BLaER1 treated with 17β-estradiol and CSF1 and Interleukin-3, amounts not matched to agents 10 nM and 100 nM (cell line): Measurements from ENCODE around the gene USP37.

Experiments used
- H3K27ac ChIP-seq, 11 experiments: shearing (Covaris generic); formaldehyde crosslinking; 2 replicates each; pipeline ENCODE4 v1.8.1; 2022
- H3K27me3 ChIP-seq, 11 experiments: shearing (Covaris generic); formaldehyde crosslinking; 2 replicates each; pipeline ENCODE4 v1.8.1; 2022
- H3K36me3 ChIP-seq, 11 experiments: shearing (Covaris generic); formaldehyde crosslinking; 2 replicates each; pipeline ENCODE4 v1.8.1; 2022
- H3K4me1 ChIP-seq, 10 experiments: shearing (Covaris generic); formaldehyde crosslinking; 2 replicates each; pipeline ENCODE4 v1.8.1; 2022
- H3K4me2 ChIP-seq, 11 experiments: shearing (Covaris generic); formaldehyde crosslinking; 2 replicates each; pipeline ENCODE4 v1.8.1; 2022
- H3K4me3 ChIP-seq, 10 experiments: shearing (Covaris generic); formaldehyde crosslinking; 2 replicates each; pipeline ENCODE4 v1.8.1; 2022
- H3K9ac ChIP-seq, 11 experiments: shearing (Covaris generic); formaldehyde crosslinking; 2 replicates each; pipeline ENCODE4 v1.8.1; 2022
- H3K9me3 ChIP-seq, 11 experiments: shearing (Covaris generic); formaldehyde crosslinking; replicated peaks in 1 of 11; 2 replicates each; pipeline ENCODE4 v1.8.1; 2022
- H4K20me1 ChIP-seq, 11 experiments: shearing (Covaris generic); formaldehyde crosslinking; 2 replicates each; pipeline ENCODE4 v1.8.1; 2022
- Cebpa-rat ChIP-seq, 11 experiments: shearing (Covaris generic); IDR thresholded peaks; 2 replicates each; pipeline ENCODE4 v1.8.1; 2022

USP37 gene

DNA sequence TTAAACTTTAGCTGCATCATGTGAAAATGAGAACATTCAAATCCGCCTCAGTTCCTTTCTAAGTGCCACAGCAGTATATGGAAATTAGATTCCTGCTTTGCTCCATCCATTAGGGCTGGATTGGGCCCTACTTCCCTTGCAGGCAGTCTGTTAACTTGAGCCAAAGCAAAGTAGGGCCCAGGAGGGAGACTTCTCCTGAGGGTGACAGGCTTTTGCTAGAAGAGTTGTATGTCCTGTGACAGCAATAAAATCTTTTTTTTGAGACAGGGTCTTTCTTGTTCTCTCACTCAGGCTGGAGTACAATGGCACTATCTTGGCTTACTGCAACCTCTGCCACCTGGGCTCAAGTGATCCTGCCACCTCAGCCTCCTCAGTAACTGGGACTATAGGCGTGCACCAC lies 121.1 kb downstream of the USP37 start:
- no peak for TF ChIP-seq Cebpa-rat (IDR thresholded peaks at IDR 0.05)
- H4K20me1 ChIP-seq = no peaks in the 10 kb centered on the region
- H3K4me1 ChIP-seq = peaks cover 0 to 12% (median 7%) of the 10 kb centered on the region in 10 experiments; a peak in 10 of 20 replicates
- H3K27me3 ChIP-seq = no peaks in the 10 kb centered on the region
- no peak overlapping the region for H3K27ac ChIP-seq
- no peak overlapping the region for H3K9ac ChIP-seq
- H3K9me3 ChIP-seq = no peaks in the 10 kb centered on the region
- no peak overlapping the region for H3K4me2 ChIP-seq
- H3K4me3 ChIP-seq = no peak overlapping the region
- H3K36me3 ChIP-seq = peaks cover 23 to 66% (median 49%) of the 10 kb centered on the region in 11 experiments

DNA sequence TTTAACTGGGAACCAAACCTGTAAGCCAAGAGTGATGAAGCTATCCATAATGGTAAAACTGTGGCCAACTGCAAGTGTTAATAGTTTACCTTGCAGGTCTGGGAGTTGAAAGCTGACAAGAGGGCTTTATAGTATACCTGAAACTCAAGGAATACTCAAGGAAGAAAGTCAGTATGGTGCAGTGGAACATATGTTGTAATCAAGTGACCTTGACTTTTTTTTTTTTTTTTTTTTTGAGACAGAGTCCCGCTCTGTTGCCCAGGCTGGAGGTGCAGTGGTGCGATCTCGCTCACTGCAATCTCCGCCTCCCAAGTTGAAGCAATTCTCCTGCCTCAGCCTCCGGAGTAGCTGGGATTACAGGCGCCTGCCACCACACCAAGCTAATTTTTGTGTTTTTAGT lies 121.6 kb downstream of the USP37 start:
- H3K4me2 ChIP-seq = no peak overlapping the region
- H4K20me1 ChIP-seq = no peaks in the 10 kb centered on the region
- H3K36me3 ChIP-seq = peaks cover 21 to 61% (median 49%) of the 10 kb centered on the region in 11 experiments
- H3K4me3 ChIP-seq = no peak overlapping the region
- no peaks in the 10 kb centered on the region for H3K27me3 ChIP-seq
- H3K9me3 ChIP-seq = no peaks in the 10 kb centered on the region
- TF ChIP-seq Cebpa-rat (IDR thresholded peaks at IDR 0.05) = no peak
- H3K4me1 ChIP-seq = peaks cover 0 to 12% (median 7%) of the 10 kb centered on the region in 10 experiments; a peak in 10 of 20 replicates
- H3K9ac ChIP-seq = no peak overlapping the region
- H3K27ac ChIP-seq = no peak overlapping the region

DNA sequence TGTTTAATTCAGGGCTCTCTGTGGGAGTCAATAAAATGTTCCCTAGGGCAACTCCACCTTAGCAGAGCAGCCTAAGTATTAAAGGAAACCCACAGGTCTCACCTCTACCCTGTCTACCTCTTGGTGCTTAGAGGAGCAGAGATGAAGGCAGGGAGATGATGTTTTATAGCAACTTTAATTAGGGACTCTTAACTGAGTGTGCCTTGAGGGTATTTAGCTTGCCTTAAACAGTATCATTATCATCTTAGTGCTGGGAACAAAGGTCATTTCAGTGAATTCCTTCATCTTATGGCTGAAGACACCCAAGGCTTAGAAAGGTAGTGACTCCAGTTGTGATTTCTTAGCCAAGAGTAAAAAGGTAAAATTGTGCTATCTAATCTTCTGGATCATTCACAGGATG lies 122.5 kb downstream of the USP37 start:
- H3K27ac ChIP-seq = no peak overlapping the region
- H3K4me3 ChIP-seq = no peak overlapping the region
- no peak for TF ChIP-seq Cebpa-rat (IDR thresholded peaks at IDR 0.05)
- H3K27me3 ChIP-seq = no peaks in the 10 kb centered on the region
- H4K20me1 ChIP-seq = no peaks in the 10 kb centered on the region
- no peak overlapping the region for H3K9ac ChIP-seq
- H3K4me1 ChIP-seq = peaks cover 0 to 12% (median 7%) of the 10 kb centered on the region in 10 experiments; a peak in 10 of 20 replicates
- H3K9me3 ChIP-seq = no peaks in the 10 kb centered on the region
- peaks cover 21 to 59% (median 42%) of the 10 kb centered on the region in 11 experiments for H3K36me3 ChIP-seq
- H3K4me2 ChIP-seq = no peak overlapping the region

DNA sequence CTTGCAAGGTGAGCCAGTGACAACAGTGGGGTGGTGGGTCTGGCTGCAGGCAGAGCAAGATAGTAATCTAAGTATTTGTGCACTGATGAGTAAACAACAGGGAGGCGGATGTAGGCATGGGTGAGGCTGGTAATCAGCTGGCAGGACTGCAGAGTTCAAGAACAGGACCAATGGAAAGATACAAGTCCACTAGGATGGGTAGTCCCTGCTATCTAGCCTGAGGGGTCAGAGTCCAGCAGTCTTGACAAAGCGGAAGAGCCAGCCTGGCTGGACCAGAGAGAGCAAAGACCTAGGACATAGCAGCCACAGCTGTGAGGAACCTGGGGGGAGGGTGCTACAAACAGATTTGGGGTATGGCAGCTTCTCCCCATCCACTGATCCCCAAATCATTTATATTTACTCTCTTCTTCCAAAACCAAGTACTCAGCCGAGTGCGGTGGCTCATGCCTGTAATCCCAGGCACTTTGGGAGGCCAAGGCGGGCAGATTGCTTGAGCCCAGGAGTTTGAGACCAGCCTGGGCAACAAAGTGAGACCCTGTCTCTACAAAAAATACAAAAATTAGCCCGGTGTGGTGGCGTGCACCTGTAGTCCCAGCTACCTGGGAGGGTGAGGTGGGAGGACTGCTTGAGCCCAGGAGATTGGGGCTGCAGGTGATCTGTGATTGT lies 123.3 kb downstream of the USP37 start:
- no peaks in the 10 kb centered on the region for H3K27me3 ChIP-seq
- peaks cover 0 to 12% (median 7%) of the 10 kb centered on the region in 10 experiments; a peak in 10 of 20 replicates for H3K4me1 ChIP-seq
- H3K9ac ChIP-seq = no peak overlapping the region
- peaks cover 15 to 52% (median 34%) of the 10 kb centered on the region in 11 experiments; a peak in 21 of 22 replicates for H3K36me3 ChIP-seq
- no peaks in the 10 kb centered on the region for H4K20me1 ChIP-seq
- H3K27ac ChIP-seq = no peak overlapping the region
- no peaks in the 10 kb centered on the region for H3K9me3 ChIP-seq
- TF ChIP-seq Cebpa-rat (IDR thresholded peaks at IDR 0.05) = no peak
- H3K4me3 ChIP-seq = no peak overlapping the region
- H3K4me2 ChIP-seq = no peak overlapping the region

DNA sequence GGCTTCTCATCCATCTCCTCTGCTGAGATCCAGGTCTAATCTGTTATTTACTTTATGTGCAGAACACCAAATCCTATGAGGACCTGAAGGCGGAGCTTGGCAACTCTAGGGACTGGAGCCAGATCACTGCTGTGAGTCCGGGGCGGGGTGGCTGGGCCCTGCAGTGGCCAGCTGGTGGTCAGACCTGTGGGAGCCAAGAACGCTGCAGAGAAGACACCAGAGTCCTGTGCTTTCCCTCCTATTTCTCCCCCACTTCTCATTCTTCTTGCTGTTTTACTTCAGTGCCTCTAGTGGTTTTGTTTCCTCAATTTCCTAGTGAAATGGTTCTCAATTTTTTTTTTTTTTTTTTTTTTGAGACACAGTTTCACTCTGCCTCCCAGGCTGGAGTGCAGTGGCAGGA lies 129.6 kb downstream of the USP37 start:
- H3K36me3 ChIP-seq = no peaks in the 10 kb centered on the region
- no peaks in the 10 kb centered on the region for H4K20me1 ChIP-seq
- H3K27ac ChIP-seq = no peak overlapping the region
- TF ChIP-seq Cebpa-rat (IDR thresholded peaks at IDR 0.05) = no peak
- no peaks in the 10 kb centered on the region for H3K9me3 ChIP-seq
- peaks cover 7 to 22% (median 13%) of the 10 kb centered on the region in 10 experiments for H3K4me1 ChIP-seq
- H3K4me3 ChIP-seq = no peak overlapping the region
- H3K27me3 ChIP-seq = no peaks in the 10 kb centered on the region
- H3K4me2 ChIP-seq = peak overlapping the region; percentile 4 to 77 (median 49); a peak in 16 of 22 replicates
- no peak overlapping the region for H3K9ac ChIP-seq

DNA sequence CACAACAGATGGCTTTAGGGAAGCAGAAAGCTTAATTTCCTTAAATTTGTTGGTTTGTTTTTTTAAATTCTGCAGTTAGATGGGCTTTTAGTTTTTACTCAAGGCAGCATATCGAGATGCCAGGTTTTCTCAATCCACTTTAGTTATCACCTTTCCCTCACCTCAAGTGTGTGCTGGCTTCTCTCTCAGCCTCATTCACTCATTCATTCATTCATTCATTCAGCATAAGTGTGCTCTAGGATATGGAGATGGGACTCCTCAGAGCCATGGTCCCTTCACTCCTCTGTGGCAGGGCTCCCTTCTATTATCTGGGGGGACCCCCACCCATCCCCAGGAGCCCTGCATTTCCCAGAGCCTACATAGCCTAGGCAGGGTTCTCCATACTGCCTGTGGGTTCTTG lies 130.2 kb downstream of the USP37 start:
- Histone ChIP-seq H3K27ac (no peak overlapping the region), H3K9me3 (no peaks in the 10 kb centered on the region), H3K4me2 (peak overlapping the region in 8 of 11 experiments; percentile 4 to 77 (median 50); a peak in 12 of 22 replicates), H3K27me3 (no peaks in the 10 kb centered on the region), H3K9ac (no peak overlapping the region), H4K20me1 (no peaks in the 10 kb centered on the region), H3K4me3 (no peak overlapping the region), H3K36me3 (no peaks in the 10 kb centered on the region), H3K4me1 (peaks cover 7 to 22% (median 13%) of the 10 kb centered on the region in 10 experiments)
- TF ChIP-seq Cebpa-rat (IDR thresholded peaks at IDR 0.05) = no peak

DNA sequence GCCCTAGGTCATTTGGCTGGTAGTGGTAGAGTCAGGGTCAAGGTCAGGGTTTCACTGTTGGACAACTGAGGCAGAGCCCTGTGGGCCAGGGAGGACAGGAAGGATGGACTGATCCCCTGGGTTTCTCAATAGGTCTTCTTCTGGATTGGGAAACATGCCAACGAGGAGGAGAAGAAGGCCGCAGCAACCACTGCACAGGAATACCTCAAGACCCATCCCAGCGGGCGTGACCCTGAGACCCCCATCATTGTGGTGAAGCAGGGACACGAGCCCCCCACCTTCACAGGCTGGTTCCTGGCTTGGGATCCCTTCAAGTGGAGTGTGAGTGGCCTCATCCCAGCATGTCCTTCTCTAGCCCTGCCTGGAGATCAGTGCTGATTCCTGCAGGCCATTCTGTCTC lies 131.2 kb downstream of the USP37 start:
- no peak for TF ChIP-seq Cebpa-rat (IDR thresholded peaks at IDR 0.05)
- no peaks in the 10 kb centered on the region for H3K36me3 ChIP-seq
- H3K4me2 ChIP-seq = no peak overlapping the region
- H4K20me1 ChIP-seq = no peaks in the 10 kb centered on the region
- no peak overlapping the region for H3K4me3 ChIP-seq
- H3K9ac ChIP-seq = no peak overlapping the region
- peaks cover 7 to 22% (median 13%) of the 10 kb centered on the region in 10 experiments for H3K4me1 ChIP-seq
- no peak overlapping the region for H3K27ac ChIP-seq
- H3K27me3 ChIP-seq = no peaks in the 10 kb centered on the region
- H3K9me3 ChIP-seq = no peaks in the 10 kb centered on the region

DNA sequence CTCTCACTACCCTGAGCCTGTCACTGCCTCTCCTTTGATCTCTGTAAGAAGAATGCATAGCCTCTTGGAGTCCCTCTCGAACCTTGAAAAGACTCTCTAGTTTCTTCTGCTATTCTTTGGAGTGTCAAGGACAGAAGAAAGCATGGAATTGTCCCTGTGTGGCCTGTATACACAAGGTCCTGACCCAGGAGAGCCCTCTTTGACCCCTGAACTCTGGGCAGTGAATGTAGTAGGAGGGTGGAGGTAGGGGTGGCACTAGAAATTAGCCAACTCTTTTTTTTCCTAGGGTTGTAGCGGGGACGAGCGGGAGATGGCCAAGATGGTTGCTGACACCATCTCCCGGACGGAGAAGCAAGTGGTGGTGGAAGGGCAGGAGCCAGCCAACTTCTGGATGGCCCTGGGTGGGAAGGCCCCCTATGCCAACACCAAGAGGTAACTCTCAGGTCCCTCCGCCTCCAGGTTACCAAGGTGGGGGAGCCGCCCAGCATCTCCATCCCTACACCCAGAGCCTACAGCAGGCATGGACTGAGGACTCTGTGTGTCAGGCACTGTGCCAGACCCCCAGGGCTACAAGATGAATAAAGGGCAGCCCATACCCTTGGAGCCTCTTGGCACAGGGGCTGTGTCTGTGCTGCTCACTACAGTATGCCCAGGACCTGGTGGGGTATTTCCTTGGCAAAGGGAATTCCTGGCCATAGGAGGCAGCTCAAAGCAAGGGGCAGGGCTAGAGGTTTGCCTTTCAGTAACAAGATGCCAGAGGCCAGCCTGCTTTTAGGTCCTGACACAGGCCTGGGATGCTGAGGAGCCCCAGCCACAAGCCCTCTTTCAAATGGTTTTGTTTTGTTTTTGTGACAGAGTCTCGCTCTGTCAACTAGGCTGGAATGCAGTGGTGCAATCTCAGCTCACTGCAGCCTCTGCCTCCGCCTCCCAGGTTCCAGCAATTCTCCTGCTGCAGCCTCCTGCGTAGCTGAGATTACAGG lies 132.9 kb downstream of the USP37 start:
- Histone ChIP-seq H4K20me1 (no peaks in the 10 kb centered on the region), H3K27ac (no peak overlapping the region), H3K27me3 (no peaks in the 10 kb centered on the region), H3K9ac (no peak overlapping the region), H3K36me3 (no peaks in the 10 kb centered on the region), H3K9me3 (no peaks in the 10 kb centered on the region), H3K4me1 (peaks cover 7 to 22% (median 13%) of the 10 kb centered on the region in 10 experiments), H3K4me3 (no peak overlapping the region), H3K4me2 (no peak overlapping the region)
- TF ChIP-seq Cebpa-rat (IDR thresholded peaks at IDR 0.05) = no peak

DNA sequence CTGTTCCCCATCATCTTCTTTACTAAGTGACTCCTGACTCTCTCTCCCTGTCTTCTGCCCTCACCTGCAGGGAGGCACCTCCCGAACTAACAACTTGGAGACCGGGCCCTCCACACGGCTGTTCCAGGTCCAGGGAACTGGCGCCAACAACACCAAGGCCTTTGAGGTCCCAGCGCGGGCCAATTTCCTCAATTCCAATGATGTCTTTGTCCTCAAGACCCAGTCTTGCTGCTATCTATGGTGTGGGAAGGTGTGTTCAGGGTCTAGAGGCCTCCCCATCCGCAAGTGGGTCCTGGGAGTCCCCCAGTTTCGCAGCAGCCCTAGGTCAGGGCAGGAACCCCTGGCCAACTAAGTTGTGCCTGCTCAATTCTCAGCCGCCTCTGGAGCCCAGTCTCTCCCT lies 133.7 kb downstream of the USP37 start:
- Histone ChIP-seq H3K9ac (no peak overlapping the region), H3K36me3 (no peaks in the 10 kb centered on the region)

More for the DNA sequence above, 133.7 kb downstream of the USP37 start:
- Histone ChIP-seq H3K4me3 (no peak overlapping the region), H3K27ac (no peak overlapping the region), H3K4me1 (peaks cover 7 to 21% (median 13%) of the 10 kb centered on the region in 10 experiments), H3K4me2 (no peak overlapping the region), H4K20me1 (no peaks in the 10 kb centered on the region), H3K9me3 (no peaks in the 10 kb centered on the region), H3K27me3 (no peaks in the 10 kb centered on the region)
- TF ChIP-seq Cebpa-rat (IDR thresholded peaks at IDR 0.05) = no peak
